Common myeloid progenitor, CD34-positive (primary cell): ENCODE results near the gene SPINT3.
"Not testable (repeated sequence)": the region's sequence is repeated elsewhere in the genome, so short reads cannot be mapped to it uniquely, and the experiment has no call there.

ENCODE experiments used
- CTCF ChIA-PET: fragments of 350-600 bp; sonication (Branson Sonifier 250); formaldehyde crosslinking; loops from one replicate; lab custom pipeline; 2021; ENCODE audit warnings: antibody characterized with exemption; lab: Charles Lee
- POLR2A ChIA-PET: fragments of 350-600 bp; sonication (Branson Sonifier 250); formaldehyde crosslinking; loops from one replicate; lab custom pipeline; 2021; ENCODE audit warnings: antibody characterized with exemption; lab: Charles Lee
- DNase-seq, 3 donors: peaks; one replicate each; pipeline versions ENCODE4 v3.0.0 to v3.0.0-alpha.2; 2013
- H3K27ac ChIP-seq, 2 experiments: 1 replicate in 1 of 2; 2 replicates in 1 of 2; pipeline ENCODE4 v1.7.0; 2013; ENCODE audit warnings: inconsistent platforms in 2 of 2, low read length in 2 of 2, mild to moderate bottlenecking in 2 of 2, low read depth in 1 of 2, moderate library complexity in 1 of 2; ENCODE audit not compliant: severe bottlenecking in 2 of 2, insufficient read depth in 1 of 2, poor library complexity in 1 of 2
- H3K27me3 ChIP-seq, 5 experiments: replicated peaks in 2 of 5; 1 replicate in 3 of 5; 2 replicates in 2 of 5; pipeline versions ENCODE4 v1.6.1 to v1.7.0; 2013; ENCODE audit warnings: low read length in 4 of 5, mild to moderate bottlenecking in 2 of 5, moderate library complexity in 2 of 5, inconsistent platforms in 1 of 5; ENCODE audit not compliant: insufficient read depth in 5 of 5, control insufficient read depth in 4 of 5
- H3K36me3 ChIP-seq, 4 experiments: 1 replicate in 2 of 4; 2 replicates in 2 of 4; pipeline versions ENCODE4 v1.6.1 to v1.7.0; 2013; ENCODE audit warnings: low read length in 3 of 4, control low read depth in 1 of 4, mild to moderate bottlenecking in 1 of 4; ENCODE audit not compliant: control insufficient read depth in 4 of 4, insufficient read depth in 4 of 4
- H3K4me1 ChIP-seq, 4 experiments: 1 replicate in 3 of 4; 2 replicates in 1 of 4; pipeline versions ENCODE4 v1.6.1 to v1.7.1; 2013; ENCODE audit warnings: low read length in 3 of 4, mild to moderate bottlenecking in 3 of 4, control low read depth in 1 of 4, inconsistent platforms in 1 of 4, moderate library complexity in 1 of 4; ENCODE audit not compliant: control insufficient read depth in 4 of 4, insufficient read depth in 4 of 4; ENCODE audit errors: control extremely low read depth in 1 of 4
- H3K4me3 ChIP-seq, 7 experiments: 1 replicate in 4 of 7; 2 replicates in 3 of 7; pipeline versions ENCODE4 v1.5.1 to v1.7.0; 2013; ENCODE audit warnings: mild to moderate bottlenecking in 7 of 7, low read length in 6 of 7, moderate library complexity in 6 of 7, inconsistent platforms in 2 of 7, low read depth in 2 of 7, control low read depth in 1 of 7; ENCODE audit not compliant: insufficient read depth in 4 of 7, control insufficient read depth in 1 of 7; ENCODE audit errors: extremely low read depth in 1 of 7
- H3K9me3 ChIP-seq, 5 experiments: 1 replicate in 4 of 5; 2 replicates in 1 of 5; pipeline versions ENCODE4 v1.6.1 to v1.7.1; 2013; ENCODE audit warnings: low read length in 4 of 5, mild to moderate bottlenecking in 2 of 5, inconsistent platforms in 1 of 5, low read depth in 1 of 5, moderate library complexity in 1 of 5; ENCODE audit not compliant: control insufficient read depth in 4 of 5, insufficient read depth in 2 of 5; ENCODE audit errors: control extremely low read depth in 1 of 5
- WGBS: methylation state at CpG from one replicate; pipeline ENCODE4 v1.1.5; 2013; ENCODE audit not compliant: insufficient coverage; 5-methylcytosine and 5-hydroxymethylcytosine counted together

Gene SPINT3

DNA sequence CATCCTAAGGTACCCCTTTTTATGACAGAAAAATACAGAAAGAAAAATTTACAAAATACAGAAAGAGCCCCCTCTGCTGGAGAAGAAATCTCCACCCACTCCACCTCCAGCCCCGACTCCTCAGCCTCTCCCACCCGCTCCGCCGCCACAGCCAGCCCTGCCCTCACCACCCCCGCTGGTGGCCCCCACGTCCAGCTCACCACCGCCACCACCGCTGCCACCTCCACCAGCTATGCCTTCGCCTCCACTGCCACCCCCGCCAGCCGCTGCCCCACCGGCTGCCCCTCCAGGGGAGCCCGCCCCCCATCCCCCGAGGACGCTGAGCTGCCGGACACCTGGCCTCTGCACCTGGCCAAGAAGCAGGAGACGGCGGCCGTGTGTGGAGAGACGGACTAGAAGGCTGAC lies 28.2 kb downstream of the SPINT3 start:
- peak; percentile 14 to 48 (median 38) for DNase-seq
- Histone ChIP-seq H3K9me3 (no peaks in the 10 kb centered on the region), H3K4me3 (no peak overlapping the region), H3K4me1 (no peaks in the 10 kb centered on the region), H3K27ac (no peak overlapping the region), H3K36me3 (no peaks in the 10 kb centered on the region), H3K27me3 (peaks cover 3 to 11% (median 8%) of the 10 kb centered on the region in 5 experiments)
- 47% methylated on average over 13 of the region's 20 CpGs for WGBS
- ChIA-PET CTCF (interaction anchor here (0.7 to 4.6 kb wide), 9 partner anchors 8 to 168 kb away, joined by 3 to 27 read pairs (median 4); no protein-coding TSS in a partner anchor), POLR2A (no interaction called here)

DNA sequence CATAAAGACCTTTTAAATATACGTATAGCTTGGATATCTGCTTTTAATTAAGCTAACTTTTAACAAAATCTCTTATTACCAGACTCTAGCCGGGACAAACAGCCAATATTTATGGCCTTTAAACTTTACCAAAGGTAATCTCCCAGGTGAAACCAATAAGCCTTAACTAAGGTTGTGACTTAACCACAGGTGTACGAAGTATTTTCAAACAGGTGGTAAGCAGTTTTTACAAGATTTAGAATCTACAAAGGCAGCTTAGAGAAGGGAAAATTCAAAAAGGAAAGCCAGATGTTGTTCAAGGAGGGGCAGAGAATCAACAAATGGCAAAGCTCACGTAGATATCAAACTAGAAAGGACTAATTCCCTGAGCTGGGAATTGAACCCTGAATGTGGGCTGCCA lies 30.0 kb downstream of the SPINT3 start:
- CTCF ChIA-PET = interaction anchor here (0.6 to 4.6 kb wide), 11 partner anchors 7 to 286 kb away, joined by 3 to 27 read pairs (median 4); partner anchors contain the start of gene MATN4

DNA sequence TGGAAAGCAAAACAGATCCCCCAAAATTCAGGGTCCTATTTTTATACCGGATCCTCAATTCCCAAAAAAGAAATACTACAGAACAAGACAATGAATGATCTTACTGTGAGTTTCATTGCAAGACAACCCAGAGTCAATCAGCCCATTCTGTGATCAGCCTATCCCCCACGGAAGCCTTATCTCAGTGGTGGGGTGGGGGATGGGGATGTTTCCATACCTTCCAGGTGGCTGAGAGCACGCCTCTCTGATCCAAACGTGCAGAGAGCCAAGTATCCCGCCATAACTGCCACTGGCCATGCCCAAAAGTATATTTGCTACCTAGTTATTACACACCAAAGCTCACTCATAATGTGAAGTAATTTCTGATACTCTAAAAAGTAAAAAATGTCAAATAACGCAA lies 30.7 kb downstream of the SPINT3 start:
- Histone ChIP-seq H3K4me3 (no peak overlapping the region), H3K36me3 (no peaks in the 10 kb centered on the region), H3K27ac (no peak overlapping the region), H3K4me1 (no peaks in the 10 kb centered on the region), H3K9me3 (no peaks in the 10 kb centered on the region), H3K27me3 (peaks cover 3 to 9% (median 8%) of the 10 kb centered on the region in 5 experiments)
- ChIA-PET CTCF (interaction anchor here (1.0 to 4.6 kb wide), 4 partner anchors 24 to 176 kb away, joined by 3 to 27 read pairs (median 12); partner anchors contain the start of gene MATN4), POLR2A (no interaction called here)
- 80% methylated on average over 3 of the region's 6 CpGs for WGBS
- no peak for DNase-seq

More for the DNA sequence above, 30.0 kb downstream of the SPINT3 start:
- WGBS = 92% methylated on average over 3 of the region's 4 CpGs
- peaks cover 3 to 9% (median 8%) of the 10 kb centered on the region in 5 experiments for H3K27me3 ChIP-seq
- DNase-seq = no peak
- POLR2A ChIA-PET = no interaction called here
- H3K9me3 ChIP-seq = no peaks in the 10 kb centered on the region
- no peak overlapping the region for H3K27ac ChIP-seq
- H3K36me3 ChIP-seq = no peaks in the 10 kb centered on the region
- no peaks in the 10 kb centered on the region for H3K4me1 ChIP-seq
- H3K4me3 ChIP-seq = no peak overlapping the region

DNA sequence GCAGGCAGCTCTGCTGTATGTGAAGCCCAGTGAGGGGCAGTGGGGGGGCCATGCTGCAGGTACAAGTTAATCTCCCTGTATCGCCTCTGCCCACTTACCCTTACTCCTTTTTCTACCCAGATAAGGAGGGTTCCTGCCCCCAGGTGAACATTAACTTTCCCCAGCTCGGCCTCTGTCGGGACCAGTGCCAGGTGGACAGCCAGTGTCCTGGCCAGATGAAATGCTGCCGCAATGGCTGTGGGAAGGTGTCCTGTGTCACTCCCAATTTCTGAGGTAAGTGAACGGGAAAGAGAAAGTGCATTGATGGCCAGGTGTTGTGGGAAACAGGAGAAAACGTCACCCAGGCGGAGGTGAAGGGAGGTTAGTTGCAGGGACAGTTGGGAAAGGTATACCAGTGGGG lies 35.6 kb downstream of the SPINT3 start:
- Histone ChIP-seq H3K36me3 (no peaks in the 10 kb centered on the region), H3K27me3 (peaks cover 0 to 5% (median 2%) of the 10 kb centered on the region in 5 experiments), H3K27ac (no peak overlapping the region), H3K9me3 (peaks cover 0 to 3% (median 0%) of the 10 kb centered on the region in 5 experiments), H3K4me1 (no peaks in the 10 kb centered on the region), H3K4me3 (no peak overlapping the region)
- ChIA-PET CTCF (interaction anchor here (1.0 to 1.9 kb wide), 5 partner anchors 10 to 187 kb away, joined by 3 to 7 read pairs (median 4); no protein-coding TSS in a partner anchor), POLR2A (no interaction called here)
- no peak for DNase-seq
- WGBS = 98% methylated on average over 5 of the region's 7 CpGs

DNA sequence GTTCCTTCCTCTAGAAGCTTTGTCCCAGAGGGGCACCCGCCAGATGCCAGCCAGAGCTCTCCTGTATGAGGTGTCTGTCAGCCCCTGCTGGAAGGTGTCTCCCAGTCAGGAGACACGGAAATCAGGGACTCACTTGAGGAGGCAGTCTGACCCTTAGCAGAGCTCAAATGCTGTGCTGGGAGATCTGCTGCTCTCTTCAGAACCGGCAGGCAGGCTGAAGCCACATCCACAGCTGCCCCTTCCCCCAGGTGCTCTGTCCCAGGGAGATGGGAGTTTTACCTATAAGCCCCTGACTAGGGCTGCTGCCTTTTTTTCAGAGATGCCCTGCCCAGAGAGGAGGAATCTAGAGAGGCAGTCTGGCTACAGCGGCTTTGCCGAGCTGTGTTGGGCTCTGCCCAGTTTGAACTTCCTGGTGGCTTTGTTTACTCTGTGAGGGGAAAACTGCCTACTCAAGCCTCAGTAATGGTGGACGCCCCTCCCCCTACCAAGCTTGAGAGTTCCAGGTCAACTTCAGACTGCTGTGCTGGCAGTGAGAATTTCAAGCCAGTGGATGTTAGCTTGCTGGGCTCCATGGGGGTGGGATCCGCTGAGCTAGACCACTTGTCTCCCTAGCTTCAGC lies 37.8 kb downstream of the SPINT3 start:
- H3K36me3 ChIP-seq, H3K27me3 ChIP-seq, H3K9me3 ChIP-seq, DNase-seq, POLR2A ChIA-PET, H3K4me1 ChIP-seq, H3K4me3 ChIP-seq, H3K27ac ChIP-seq: not testable (repeated sequence)
- WGBS = 90% methylated on average over 5 of the region's 7 CpGs
- CTCF ChIA-PET = interaction anchor here (1.0 kb wide), 2 partner anchors 9 to 13 kb away, joined by 3 read pairs; no protein-coding TSS in a partner anchor

DNA sequence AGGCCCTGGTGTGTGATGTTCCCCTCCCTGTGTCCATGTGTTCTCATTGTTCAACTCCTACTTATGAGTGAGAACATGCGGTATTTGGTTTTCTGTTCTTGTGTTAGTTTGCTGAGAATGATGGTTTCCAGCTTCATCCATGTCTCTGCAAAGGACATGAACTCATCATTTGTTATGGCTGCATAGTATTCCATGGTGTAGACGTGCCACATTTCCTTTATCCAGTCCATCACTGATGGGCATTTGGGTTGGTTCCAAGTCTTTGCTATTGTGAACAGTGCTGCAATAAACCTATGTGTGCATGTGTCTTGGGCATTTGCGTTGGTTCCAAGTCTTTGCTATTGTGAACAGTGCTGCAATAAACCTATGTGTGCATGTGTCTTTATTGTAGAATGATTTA lies 43.1 kb downstream of the SPINT3 start:
- Histone ChIP-seq H3K4me1 (peaks cover 0 to 19% (median 15%) of the 10 kb centered on the region in 4 experiments), H3K27me3 (peaks cover 4 to 36% (median 28%) of the 10 kb centered on the region in 5 experiments)
- DNase-seq, H3K27ac ChIP-seq, POLR2A ChIA-PET, H3K9me3 ChIP-seq, H3K36me3 ChIP-seq, H3K4me3 ChIP-seq: not testable (repeated sequence)
- CTCF ChIA-PET = interaction anchor here (10.9 kb wide), 1 partner anchor 17 kb away, joined by 120 read pairs; no protein-coding TSS in a partner anchor
- no CpG with 5 or more reads among the region's 3 CpGs for WGBS

DNA sequence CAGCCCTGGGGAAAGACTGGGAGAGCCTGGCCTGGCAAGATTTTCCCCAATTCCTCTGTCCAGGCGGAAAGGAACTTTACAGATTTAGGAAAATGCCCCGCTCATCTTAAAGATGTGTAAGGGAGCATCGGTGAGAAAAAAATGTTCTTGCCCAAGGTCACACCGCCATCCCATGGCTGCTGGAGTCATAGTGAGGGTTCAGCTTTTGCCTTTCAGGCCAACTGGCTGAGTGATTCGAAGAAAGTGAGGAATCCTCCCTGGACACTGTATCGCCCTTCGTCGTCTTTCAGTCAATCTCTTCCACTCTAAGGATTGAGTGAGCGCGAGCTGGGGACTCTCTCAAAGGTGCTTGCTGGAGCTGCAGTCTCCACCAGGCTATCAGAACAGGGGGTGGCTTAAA lies 44.5 kb downstream of the SPINT3 start:
- H3K9me3 ChIP-seq = no peaks in the 10 kb centered on the region
- DNase-seq = peak; percentile 28 to 44 (median 43)
- CTCF ChIA-PET = interaction anchor here (1.0 to 10.9 kb wide), 6 partner anchors 16 to 300 kb away, joined by 3 to 120 read pairs (median 4); no protein-coding TSS in a partner anchor
- no peak overlapping the region for H3K27ac ChIP-seq
- H3K36me3 ChIP-seq = no peaks in the 10 kb centered on the region
- H3K4me3 ChIP-seq = peak overlapping the region; percentile 11 to 80 (median 49)
- peaks cover 4 to 39% (median 28%) of the 10 kb centered on the region in 5 experiments for H3K27me3 ChIP-seq
- POLR2A ChIA-PET = no interaction called here
- H3K4me1 ChIP-seq = peaks cover 0 to 23% (median 17%) of the 10 kb centered on the region in 4 experiments
- 35% methylated on average over 7 of the region's 10 CpGs for WGBS
